GM18505 (cell line): ENCODE data around the gene TPRG1L.

Source experiments
- ATAC-seq: cut with Tn5 transposase; IDR thresholded peaks from one replicate; pipeline ENCODE4 v1.9.1; 2021; ENCODE audit not compliant: unreplicated experiment
- POLR2A ChIP-seq: IDR thresholded peaks from 4 replicates; pipeline ENCODE4 v1.6.1; 2011; ENCODE audit warnings: borderline replicate concordance; ENCODE audit not compliant: insufficient read depth, insufficient read length; ENCODE audit errors: extremely low read depth

Gene TPRG1L

GRCh38 chr1:3586986-3587759, 37.6 kb upstream of the TPRG1L start:
- TF ChIP-seq POLR2A, result no peak
- ATAC-seq, result no peak

DNA sequence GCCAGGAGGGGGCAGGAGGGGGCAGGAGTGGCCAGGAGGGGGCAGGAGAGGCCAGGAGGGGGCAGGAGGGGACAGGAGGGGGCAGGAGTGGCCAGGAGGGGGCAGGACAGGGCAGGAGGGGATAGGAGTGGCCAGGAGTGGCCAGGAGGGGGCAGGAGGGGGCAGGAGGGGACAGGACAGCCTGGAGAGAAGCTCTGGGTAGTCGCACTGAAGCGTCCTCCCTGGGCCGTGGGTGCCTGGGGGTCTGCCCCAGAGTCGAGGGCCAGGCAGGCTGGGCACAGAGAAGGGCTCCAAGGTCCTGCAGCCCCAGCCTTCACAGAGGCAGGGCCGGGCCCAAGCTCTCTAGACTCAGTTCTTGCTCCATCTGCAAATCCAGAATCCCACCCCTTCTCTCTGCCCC, 36.4 kb upstream of the TPRG1L start:
- TF ChIP-seq POLR2A, result no peak
- ATAC-seq, result no peak

- TF ChIP-seq POLR2A, result no peak
- no peak for ATAC-seq
These were observed 34.6 kb upstream of the TPRG1L start for GRCh38 chr1:3590139-3590763.

DNA sequence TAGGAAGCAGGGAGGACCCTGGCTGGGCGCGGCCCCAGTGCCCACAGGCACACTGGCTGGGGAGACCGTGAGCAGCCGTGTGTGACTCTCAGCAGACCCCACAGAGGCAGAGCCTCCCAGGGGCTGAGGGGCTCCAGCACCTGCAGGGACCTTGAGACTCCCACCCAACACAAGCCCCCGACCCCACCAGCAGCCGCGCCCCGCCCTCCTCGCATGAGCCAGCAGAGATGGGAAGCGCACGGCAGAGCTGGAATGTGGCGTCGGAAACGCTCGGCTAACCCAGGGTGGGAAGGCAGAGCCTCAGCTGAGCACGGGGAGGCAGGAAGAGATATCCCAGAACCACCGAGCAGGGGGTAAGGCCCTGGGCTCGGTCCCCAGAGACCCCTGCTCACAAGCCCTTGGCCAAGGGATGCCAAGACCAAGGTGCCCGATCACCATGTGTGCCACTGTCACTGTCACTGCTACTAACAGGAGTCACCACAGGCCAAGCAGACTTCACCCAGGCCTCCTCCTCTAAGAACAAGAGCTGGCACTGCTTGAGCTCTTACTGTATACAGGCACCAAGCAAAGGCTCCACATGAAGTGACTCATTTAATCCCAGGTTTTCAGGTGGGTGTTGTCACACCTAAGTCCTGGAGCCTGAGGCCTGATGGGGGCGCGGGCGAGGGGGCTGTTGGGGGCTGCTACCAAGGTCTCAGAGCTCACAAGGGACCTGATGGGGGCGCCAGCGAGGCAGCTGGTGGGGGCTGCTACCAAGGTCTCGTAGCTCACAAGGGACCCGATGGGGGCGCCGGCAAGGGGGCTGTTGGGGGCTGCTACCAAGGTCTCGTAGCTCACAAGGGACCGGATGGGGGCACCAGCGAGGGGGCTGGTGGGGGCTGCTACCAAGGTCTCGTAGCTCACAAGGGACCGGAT, 33.6 kb upstream of the TPRG1L start:
- no peak for TF ChIP-seq POLR2A
- ATAC-seq, result no peak

GRCh38 chr1:3593334-3593733, 31.5 kb upstream of the TPRG1L start:
- TF ChIP-seq POLR2A, result no peak
- no peak for ATAC-seq

DNA sequence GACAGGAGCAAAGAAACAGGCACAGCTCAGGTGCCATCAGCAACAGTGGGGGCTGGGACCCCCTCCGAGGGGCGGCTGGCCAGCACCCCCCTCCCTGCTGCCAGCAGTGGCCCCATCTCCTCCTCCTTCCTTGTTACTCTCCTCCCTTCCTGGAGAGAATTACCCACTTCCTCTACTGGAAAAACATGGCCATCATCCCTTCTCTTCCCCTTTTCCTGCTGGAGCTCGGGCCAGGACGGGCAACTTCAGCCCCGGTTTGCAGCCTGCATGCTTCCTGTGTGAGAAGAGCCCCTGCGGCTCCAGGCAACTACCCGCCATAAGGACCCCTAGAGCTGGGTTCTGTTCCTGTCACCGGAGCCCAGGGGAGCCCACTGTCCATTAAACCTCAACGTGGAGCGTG, 31.1 kb upstream of the TPRG1L start:
- no peak for ATAC-seq
- no peak for TF ChIP-seq POLR2A

DNA sequence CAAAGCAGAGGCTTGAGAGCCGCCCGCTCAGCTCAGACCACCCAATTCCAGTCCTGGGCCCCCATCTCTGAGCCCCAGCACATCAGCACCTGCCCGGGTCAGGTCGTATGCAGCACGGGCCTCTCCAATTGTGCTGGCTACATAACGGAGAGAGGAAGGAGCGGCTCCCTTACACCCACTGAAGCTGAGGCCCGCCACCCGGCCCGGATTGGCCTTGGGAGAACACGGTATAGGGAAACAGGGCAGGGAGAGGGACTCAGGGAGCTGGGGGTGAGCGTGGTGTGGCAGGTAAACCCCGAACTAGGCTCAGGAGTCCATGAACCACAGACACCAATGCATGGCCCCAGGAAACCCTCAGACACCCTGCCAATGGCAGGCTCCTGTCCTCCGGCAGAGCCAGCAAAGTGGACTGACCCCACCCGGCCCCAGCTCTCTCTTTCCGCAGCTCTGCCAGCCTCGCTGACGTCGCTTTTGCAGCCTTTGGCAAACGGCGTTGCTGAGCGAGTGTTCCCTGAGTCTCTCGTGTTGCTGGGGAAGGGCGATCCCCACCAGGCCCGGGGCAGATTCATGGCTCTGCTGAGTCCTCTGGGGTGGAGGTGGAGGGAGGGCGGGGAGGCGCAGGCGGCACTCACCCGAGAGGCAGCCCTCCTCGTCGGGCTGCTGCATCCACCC, 30.0 kb upstream of the TPRG1L start:
- no peak for ATAC-seq
- no peak for TF ChIP-seq POLR2A

- no peak for TF ChIP-seq POLR2A
- ATAC-seq, result no peak
These were observed 28.9 kb upstream of the TPRG1L start for GRCh38 chr1:3595949-3596348.

GRCh38 chr1:3596663-3597598, 27.9 kb upstream of the TPRG1L start:
- TF ChIP-seq POLR2A, result no peak
- no peak for ATAC-seq

- TF ChIP-seq POLR2A, result no peak
- ATAC-seq, result no peak
These were observed 27.2 kb upstream of the TPRG1L start for GRCh38 chr1:3597599-3597964.

DNA sequence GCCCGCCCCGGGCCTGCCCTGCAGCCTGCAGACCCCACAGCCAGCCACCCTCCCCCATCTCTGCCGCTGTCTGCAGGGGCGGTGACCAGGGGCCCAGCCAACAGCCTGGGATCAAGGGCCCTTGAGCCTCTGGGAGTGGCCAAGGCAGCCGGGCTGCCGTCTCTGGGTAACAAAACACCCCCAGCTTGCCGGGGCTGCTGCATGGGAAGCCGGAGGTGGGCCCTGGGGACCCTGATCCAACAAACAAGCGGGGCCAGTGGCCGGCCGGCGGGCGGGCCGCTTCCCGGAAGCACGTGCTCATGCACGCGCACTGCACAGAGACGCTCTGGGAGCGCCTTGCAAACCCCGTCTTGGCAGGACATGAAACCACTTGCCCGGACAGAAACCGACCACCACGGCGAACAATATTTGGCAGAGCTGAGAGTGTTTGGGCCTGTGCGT, 26.7 kb upstream of the TPRG1L start:
- no peak for ATAC-seq
- no peak for TF ChIP-seq POLR2A
